Right lobe of liver (tissue), 6 donors: ENCODE results near the gene LIPA. TPM values are rescaled to one million over a fixed set of nuclear protein-coding genes. Genes with fewer than 3 reads are reported as not detected.

ENCODE experiments used
- ATAC-seq, 4 donors: fragments of 200-7000 bp; cut with Tn5 transposase; one replicate each; pipeline ENCODE4 v1.9.1; 2020; ENCODE audit warnings: mild to moderate bottlenecking in 4 of 4, moderate library complexity in 4 of 4
- DNase-seq, 3 donors: peaks; one replicate each; pipeline ENCODE4 v3.0.0-alpha.2; 2020
- H3K27ac ChIP-seq, 3 donors: fragments of 200-600 bp; one replicate each; pipeline ENCODE4 v1.8.0; 2022
- H3K27me3 ChIP-seq, 2 donors: fragments of 200-600 bp; one replicate each; pipeline ENCODE4 v1.8.0; 2022
- H3K36me3 ChIP-seq, 4 donors: fragments of 200-600 bp; sonication (generic) in 1 of 4; one replicate each; pipeline versions ENCODE4 v1.5.1 to v1.8.0; 2017 to 2022; ENCODE audit warnings: control low read depth in 1 of 4
- H3K4me1 ChIP-seq, 4 donors: fragments of 200-600 bp; sonication (generic) in 1 of 4; one replicate each; pipeline versions ENCODE4 v1.5.1 to v1.8.0; 2017 to 2022; ENCODE audit warnings: control low read depth in 1 of 4
- H3K4me3 ChIP-seq, 3 donors: fragments of 200-600 bp; one replicate each; pipeline ENCODE4 v1.8.0; 2022
- H3K9me3 ChIP-seq, 4 donors: fragments of 200-600 bp; sonication (generic) in 1 of 4; one replicate each; pipeline versions ENCODE4 v1.5.1 to v1.8.0; 2017 to 2022; ENCODE audit warnings: control low read depth in 1 of 4
- CTCF ChIP-seq, 4 donors: fragments of 200-600 bp in 3 of 4; fragments of 450-650 bp in 1 of 4; IDR thresholded peaks; one replicate each; pipeline versions ENCODE4 v1.5.1 to v1.8.0; 2016 to 2022; ENCODE audit warnings: antibody characterized with exemption in 4 of 4, mild to moderate bottlenecking in 2 of 4
- POLR2A ChIP-seq: fragments of 450-650 bp; IDR thresholded peaks from one replicate; pipeline ENCODE4 v1.6.1; 2017; ENCODE audit warnings: antibody characterized with exemption, mild to moderate bottlenecking
- WGBS: methylation state at CpG from one replicate; pipeline ENCODE4 v1.1.6; 2018; ENCODE audit warnings: low coverage, low lambda C conversion rate; ENCODE audit not compliant: insufficient coverage; ENCODE audit errors: missing lambda C conversion rate; 5-methylcytosine and 5-hydroxymethylcytosine counted together
- intact Hi-C, 2 donors: fragments of 100-400 bp; cut with DNase I; formaldehyde crosslinking; loops; one replicate each; pipeline versions ENCODE4 v1.11.2 to v1.14.1; 2022
- total RNA-seq, 6 experiments: library from RNA; depleted of rRNA in 2 of 6; stranded (reverse); fragments of >200 nt in 2 of 6; fragmentation: NEBNext Ultra II Directional in 3 of 6; extraction: Animal tissue kit (Norgen Biotek cat#: 25700) in 3 of 6; gene quantifications; one replicate each; pipeline versions ENCODE4 v1.1.0 to v1.2.4, GENCODE V29; 2016 to 2023
- donor health status: DM: no; HTN: yes; CAD: no.
- donor health status: DM: no; HTN: no; CAD: no.
- donor health status: DM: no; HTN: no; CAD: no.
- donor health status: DM: no; HTN: yes; CAD: no.
- donor health status: DM: no; HTN: yes; CAD: no.

Gene LIPA
- total RNA-seq, 6 experiments from 2014 or later = 52.4 to 179 (median 58.4) TPM

GRCh38 chr10:89274928-89275327, 23.4 kb upstream of the LIPA start:
- no peak overlapping the region for H3K4me3 ChIP-seq
- H3K9me3 ChIP-seq = no peaks in the 10 kb centered on the region
- no peak for TF ChIP-seq CTCF (IDR thresholded peaks at IDR 0.05)
- TF ChIP-seq POLR2A = no peak
- DNase-seq = no peak
- no peak overlapping the region for H3K27ac ChIP-seq
- H3K36me3 ChIP-seq = no peaks in the 10 kb centered on the region
- WGBS = 70% methylated on average over 2 of the region's 3 CpGs
- no peaks in the 10 kb centered on the region for H3K27me3 ChIP-seq
- H3K4me1 ChIP-seq = peaks cover 0 to 39% (median 13%) of the 10 kb centered on the region in 4 donors
- ATAC-seq = no peak
- intact Hi-C loops = no loop called here

- Histone ChIP-seq H3K4me3 (no peak overlapping the region), H3K4me1 (peaks cover 0 to 35% (median 12%) of the 10 kb centered on the region in 4 donors), H3K9me3 (no peaks in the 10 kb centered on the region), H3K27ac (no peak overlapping the region), H3K27me3 (no peaks in the 10 kb centered on the region), H3K36me3 (no peaks in the 10 kb centered on the region)
- intact Hi-C loops = no loop called here
- 50% methylated on average over 2 of the region's 2 CpGs for whole genome bisulfite sequencing
- no peak for DNase-seq
- no peak for ATAC-seq
- no peak for TF ChIP-seq CTCF (IDR thresholded peaks at IDR 0.05)
- no peak for TF ChIP-seq POLR2A
Observed at GRCh38 chr10:89273680-89274079, 22.1 kb upstream of the LIPA start.

- Histone ChIP-seq H3K4me3 (no peak overlapping the region), H3K4me1 (peaks cover 0 to 23% (median 10%) of the 10 kb centered on the region in 4 donors), H3K27me3 (no peaks in the 10 kb centered on the region), H3K9me3 (no peaks in the 10 kb centered on the region), H3K27ac (peak overlapping the region in 2 of 3 donors; percentile 78 to 88), H3K36me3 (no peaks in the 10 kb centered on the region)
- no peak for ATAC-seq
- TF ChIP-seq POLR2A (no peak), CTCF (IDR thresholded peaks at IDR 0.05) (no peak)
- WGBS = 100% methylated on average over 2 of the region's 2 CpGs
- intact Hi-C loops = no loop called here
- DNase-seq = no peak
Observed at GRCh38 chr10:89271532-89271931, 20.0 kb upstream of the LIPA start.

- no peak overlapping the region for H3K4me3 ChIP-seq
- peak; percentile 77 to 85 (median 81) for ATAC-seq
- no peaks in the 10 kb centered on the region for H3K9me3 ChIP-seq
- H3K4me1 ChIP-seq = peaks cover 0 to 23% (median 10%) of the 10 kb centered on the region in 4 donors
- no peak for TF ChIP-seq CTCF (IDR thresholded peaks at IDR 0.05)
- peak; percentile 19 for TF ChIP-seq POLR2A
- intact Hi-C loops = no loop called here
- no peak for DNase-seq
- H3K27ac ChIP-seq = peak overlapping the region; percentile 58 to 88 (median 78)
- H3K36me3 ChIP-seq = no peaks in the 10 kb centered on the region
- H3K27me3 ChIP-seq = no peaks in the 10 kb centered on the region
Observed at GRCh38 chr10:89270153-89270483, 18.5 kb upstream of the LIPA start.
